Measurements from ENCODE around the gene S1PR3. TPM values are rescaled to one million over a fixed set of nuclear protein-coding genes. Genes with fewer than 3 reads are reported as not detected.

The S1PR3 gene
- total RNA-seq, 5 donors from 2014 or later (not counting 1 experiment from before 2014, with no cell fraction given), result 0.07 to 0.23 (median 0.12) TPM

DNA sequence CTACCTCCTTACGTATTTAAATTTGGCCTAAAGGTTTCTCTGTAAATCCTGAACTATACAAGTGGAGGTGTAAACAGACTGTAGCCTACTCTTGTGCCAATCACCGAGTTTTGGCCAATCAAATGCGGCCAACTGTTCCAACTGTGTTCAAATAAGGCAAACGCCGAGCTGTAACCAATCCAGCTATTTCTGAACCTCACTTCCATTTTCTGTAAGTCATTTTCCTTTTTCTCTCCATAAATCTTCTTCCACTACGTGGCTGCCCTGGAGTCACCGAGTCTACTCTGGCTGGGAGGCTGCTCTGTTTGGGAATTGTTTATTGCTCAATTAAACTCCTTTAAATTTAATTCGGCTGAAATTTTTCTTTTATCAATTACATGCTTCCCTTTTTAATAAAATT is 58.4 kb downstream of the S1PR3 start:
- no peaks in the 10 kb centered on the region for H3K36me3 Mint-ChIP-seq
- ChIA-PET POLR2A (no interaction called here), CTCF (no interaction called here)
- no peaks in the 10 kb centered on the region for H3K9me3 ChIP-seq
- no peak for DNase-seq
- H3K27me3 ChIP-seq (replicated peaks in 1 of 2; ENCODE audit: control insufficient read depth in 2 of 2, extremely low read depth in 1 of 2, insufficient read depth in 2 of 2, low read length in 1 of 2), result peaks cover 0 to 3% of the 10 kb centered on the region in 2 experiments
- H3K27ac ChIP-seq (ENCODE audit: low read length), result no peak overlapping the region
- no peaks in the 10 kb centered on the region for H3K9me3 Mint-ChIP-seq
- H3K4me1 Mint-ChIP-seq, result no peaks in the 10 kb centered on the region
- no peak overlapping the region for H3K4me3 Mint-ChIP-seq
- no peak overlapping the region for H3K4me3 ChIP-seq (ENCODE audit: control insufficient read depth in 1 of 2, extremely low read depth in 1 of 2, low read length in 1 of 2)
- 88% methylated on average over 4 of the region's 8 CpGs for WGBS (ENCODE audit: insufficient coverage)
- peaks cover 7 to 22% of the 10 kb centered on the region in 2 donors for H3K27me3 Mint-ChIP-seq
- no peak overlapping the region for H3K27ac Mint-ChIP-seq
- no peak for ATAC-seq (replicated peaks in 1 of 4)
- H3K36me3 ChIP-seq (ENCODE audit: control insufficient read depth in 2 of 2, extremely low read depth in 1 of 2, insufficient read depth in 1 of 2, low read length in 1 of 2), result no peaks in the 10 kb centered on the region
- H3K4me1 ChIP-seq (ENCODE audit: control insufficient read depth in 1 of 2, extremely low read depth in 1 of 2, insufficient read depth in 2 of 2, low read length in 2 of 2), result no peaks in the 10 kb centered on the region

DNA sequence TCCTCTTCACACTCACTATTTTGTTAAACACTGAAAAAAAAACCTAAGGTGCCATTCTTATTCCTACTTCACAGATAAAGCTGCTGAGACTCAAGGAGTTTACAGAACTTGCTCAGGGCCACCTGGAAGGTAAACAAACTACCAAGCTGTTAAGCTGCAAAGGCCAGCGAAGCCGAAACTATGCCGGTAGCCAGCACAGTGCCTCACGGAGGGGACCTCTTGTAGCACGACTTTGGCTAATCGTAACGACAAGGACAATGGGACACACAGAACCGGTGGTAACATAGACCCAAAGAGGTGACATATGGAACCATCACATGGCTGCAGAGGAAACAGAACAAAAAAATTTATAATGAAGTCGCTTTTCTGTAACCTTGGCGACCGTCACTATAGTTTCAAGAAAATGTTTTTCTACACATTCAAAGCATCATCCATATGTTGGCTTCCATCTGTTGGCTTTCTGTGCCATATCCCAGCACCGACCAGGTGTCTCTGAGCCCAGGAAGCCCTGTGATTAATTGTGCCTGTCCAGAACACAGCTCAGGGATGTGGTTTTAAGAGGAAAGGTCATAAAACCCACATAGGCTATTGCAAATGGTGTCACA is 60.3 kb downstream of the S1PR3 start:
- WGBS (ENCODE audit: insufficient coverage), result 94% methylated on average over 10 of the region's 12 CpGs
- H3K4me3 ChIP-seq (ENCODE audit: control insufficient read depth in 1 of 2, extremely low read depth in 1 of 2, low read length in 1 of 2), result no peak overlapping the region
- CTCF ChIA-PET, result no interaction called here
- H3K27me3 Mint-ChIP-seq, result peaks cover 15 to 27% of the 10 kb centered on the region in 2 donors
- no peak overlapping the region for H3K4me3 Mint-ChIP-seq
- H3K27ac ChIP-seq (ENCODE audit: low read length), result no peak overlapping the region
- peaks cover 0 to 12% of the 10 kb centered on the region in 2 experiments for H3K27me3 ChIP-seq (replicated peaks in 1 of 2; ENCODE audit: control insufficient read depth in 2 of 2, extremely low read depth in 1 of 2, insufficient read depth in 2 of 2, low read length in 1 of 2)
- POLR2A ChIA-PET, result no interaction called here
- no peak overlapping the region for H3K27ac Mint-ChIP-seq
- H3K4me1 Mint-ChIP-seq, result no peaks in the 10 kb centered on the region
- DNase-seq (no peak), ATAC-seq (replicated peaks in 1 of 4) (no peak)
- H3K9me3 ChIP-seq, result no peaks in the 10 kb centered on the region
- no peaks in the 10 kb centered on the region for H3K36me3 ChIP-seq (ENCODE audit: control insufficient read depth in 2 of 2, extremely low read depth in 1 of 2, insufficient read depth in 1 of 2, low read length in 1 of 2)
- no peaks in the 10 kb centered on the region for H3K36me3 Mint-ChIP-seq
- H3K4me1 ChIP-seq (ENCODE audit: control insufficient read depth in 1 of 2, extremely low read depth in 1 of 2, insufficient read depth in 2 of 2, low read length in 2 of 2), result no peaks in the 10 kb centered on the region
- H3K9me3 Mint-ChIP-seq, result peaks cover 0 to 1% (median 0%) of the 10 kb centered on the region in 3 donors

DNA sequence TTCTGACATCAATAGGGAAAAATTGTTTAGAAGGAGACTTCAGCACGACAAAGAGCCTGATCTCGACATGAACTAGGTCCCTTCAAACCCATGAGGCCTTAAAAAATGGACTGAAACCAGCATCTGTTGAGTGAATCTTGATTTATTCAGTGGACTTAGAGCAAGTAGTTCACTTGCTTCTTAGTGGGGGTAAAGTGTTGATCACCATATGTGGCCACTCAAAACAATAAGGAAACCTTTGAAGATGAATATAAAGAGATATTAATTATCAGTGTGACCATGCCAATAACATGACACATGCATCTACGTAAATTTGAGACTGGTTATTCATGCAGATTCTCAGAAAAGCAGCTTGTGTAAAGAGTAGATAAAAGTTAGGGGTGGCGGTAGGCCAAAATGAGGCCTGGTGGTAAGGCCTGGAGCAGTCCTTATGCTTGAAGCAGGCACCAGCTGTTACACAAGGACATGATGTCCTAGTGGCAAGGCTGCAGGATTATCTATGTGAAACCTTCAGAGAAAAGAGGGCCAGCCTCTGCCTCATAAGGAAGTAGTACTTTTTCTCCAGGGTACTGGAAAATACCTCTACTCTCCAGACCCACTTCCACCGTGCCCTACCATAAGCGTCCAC is 61.3 kb downstream of the S1PR3 start:
- POLR2A ChIA-PET, result no interaction called here
- H3K4me1 ChIP-seq (ENCODE audit: control insufficient read depth in 1 of 2, extremely low read depth in 1 of 2, insufficient read depth in 2 of 2, low read length in 2 of 2), result no peaks in the 10 kb centered on the region
- CTCF ChIA-PET, result no interaction called here
- Mint-ChIP-seq H3K4me1 (no peaks in the 10 kb centered on the region), H3K4me3 (no peak overlapping the region), H3K27ac (no peak overlapping the region), H3K9me3 (peaks cover 0 to 2% (median 0%) of the 10 kb centered on the region in 3 donors), H3K36me3 (no peaks in the 10 kb centered on the region), H3K27me3 (peaks cover 11 to 21% of the 10 kb centered on the region in 2 donors)
- no peaks in the 10 kb centered on the region for H3K36me3 ChIP-seq (ENCODE audit: control insufficient read depth in 2 of 2, extremely low read depth in 1 of 2, insufficient read depth in 1 of 2, low read length in 1 of 2)
- no peak overlapping the region for H3K4me3 ChIP-seq (ENCODE audit: control insufficient read depth in 1 of 2, extremely low read depth in 1 of 2, low read length in 1 of 2)
- H3K27ac ChIP-seq (ENCODE audit: low read length), result no peak overlapping the region
- 75% methylated on average over 5 of the region's 6 CpGs for WGBS (ENCODE audit: insufficient coverage)
- DNase-seq (no peak), ATAC-seq (replicated peaks in 1 of 4) (no peak)
- H3K9me3 ChIP-seq, result no peaks in the 10 kb centered on the region
- H3K27me3 ChIP-seq (replicated peaks in 1 of 2; ENCODE audit: control insufficient read depth in 2 of 2, extremely low read depth in 1 of 2, insufficient read depth in 2 of 2, low read length in 1 of 2), result peaks cover 0 to 16% of the 10 kb centered on the region in 2 experiments

DNA sequence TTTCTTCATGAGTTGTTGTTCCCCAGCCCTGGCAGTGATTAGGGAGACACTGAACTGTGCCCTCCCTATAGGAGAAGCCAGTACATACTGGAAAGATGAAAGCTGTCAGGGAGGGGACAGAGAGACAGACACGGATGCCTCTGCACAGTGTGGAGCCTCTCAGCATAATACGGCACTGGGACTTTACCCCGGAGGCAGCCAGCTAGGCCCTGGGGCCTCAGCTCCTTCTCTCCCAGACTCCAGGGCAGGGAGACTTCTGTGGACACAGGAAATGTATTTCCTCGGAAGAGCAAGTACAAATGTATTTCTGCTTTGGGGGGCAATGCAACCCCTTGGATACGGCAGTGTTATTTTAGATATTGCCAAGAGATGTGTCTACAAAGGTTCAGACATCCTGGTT is 62.0 kb downstream of the S1PR3 start:
- Mint-ChIP-seq H3K9me3 (peaks cover 0 to 2% (median 0%) of the 10 kb centered on the region in 3 donors), H3K4me1 (no peaks in the 10 kb centered on the region), H3K36me3 (no peaks in the 10 kb centered on the region), H3K27me3 (peaks cover 11 to 15% of the 10 kb centered on the region in 2 donors), H3K4me3 (no peak overlapping the region), H3K27ac (no peak overlapping the region)
- Histone ChIP-seq H3K27me3 (replicated peaks in 1 of 2; ENCODE audit: control insufficient read depth in 2 of 2, extremely low read depth in 1 of 2, insufficient read depth in 2 of 2, low read length in 1 of 2) (peaks cover 0 to 16% of the 10 kb centered on the region in 2 experiments), H3K27ac (ENCODE audit: low read length) (no peak overlapping the region), H3K36me3 (ENCODE audit: control insufficient read depth in 2 of 2, extremely low read depth in 1 of 2, insufficient read depth in 1 of 2, low read length in 1 of 2) (no peaks in the 10 kb centered on the region), H3K4me1 (ENCODE audit: control insufficient read depth in 1 of 2, extremely low read depth in 1 of 2, insufficient read depth in 2 of 2, low read length in 2 of 2) (no peaks in the 10 kb centered on the region), H3K4me3 (ENCODE audit: control insufficient read depth in 1 of 2, extremely low read depth in 1 of 2, low read length in 1 of 2) (no peak overlapping the region), H3K9me3 (no peaks in the 10 kb centered on the region)
- ATAC-seq (replicated peaks in 1 of 4) (no peak), DNase-seq (no peak)
- ChIA-PET POLR2A (no interaction called here), CTCF (no interaction called here)
- 83% methylated on average over 5 of the region's 5 CpGs for WGBS (ENCODE audit: insufficient coverage)

Other genes starting within 250 kb of the S1PR3 start
- under 1 TPM in 3 of 5 donors, not detected in 2; 0.16 to 0.19 (median 0.18) TPM for gene SHC3, start 187.3 kb downstream of the S1PR3 start, total RNA-seq